Dermis microvascular lymphatic vessel endothelial cell (primary cell): ENCODE measurements around the gene TRIM36. TPM values are rescaled to one million over a fixed set of nuclear protein-coding genes. Genes with fewer than 3 reads are reported as not detected.

ENCODE experiments used
- DNase-seq, 2 donors: peaks; one replicate each; pipeline versions ENCODE4 v3.0.0 to v3.0.0-alpha.2; 2010; ENCODE audit warnings: low read depth in 2 of 2
- total RNA-seq: library from RNA; depleted of rRNA; stranded (reverse); fragments of >200 nt; gene quantifications from 2 replicates; pipeline ENCODE4 v1.2.1, GENCODE V29; 2014

The TRIM36 gene, protein sequence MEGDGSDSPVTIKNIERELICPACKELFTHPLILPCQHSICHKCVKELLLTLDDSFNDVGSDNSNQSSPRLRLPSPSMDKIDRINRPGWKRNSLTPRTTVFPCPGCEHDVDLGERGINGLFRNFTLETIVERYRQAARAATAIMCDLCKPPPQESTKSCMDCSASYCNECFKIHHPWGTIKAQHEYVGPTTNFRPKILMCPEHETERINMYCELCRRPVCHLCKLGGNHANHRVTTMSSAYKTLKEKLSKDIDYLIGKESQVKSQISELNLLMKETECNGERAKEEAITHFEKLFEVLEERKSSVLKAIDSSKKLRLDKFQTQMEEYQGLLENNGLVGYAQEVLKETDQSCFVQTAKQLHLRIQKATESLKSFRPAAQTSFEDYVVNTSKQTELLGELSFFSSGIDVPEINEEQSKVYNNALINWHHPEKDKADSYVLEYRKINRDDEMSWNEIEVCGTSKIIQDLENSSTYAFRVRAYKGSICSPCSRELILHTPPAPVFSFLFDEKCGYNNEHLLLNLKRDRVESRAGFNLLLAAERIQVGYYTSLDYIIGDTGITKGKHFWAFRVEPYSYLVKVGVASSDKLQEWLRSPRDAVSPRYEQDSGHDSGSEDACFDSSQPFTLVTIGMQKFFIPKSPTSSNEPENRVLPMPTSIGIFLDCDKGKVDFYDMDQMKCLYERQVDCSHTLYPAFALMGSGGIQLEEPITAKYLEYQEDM
- total RNA-seq: 0.25 and 0.26 TPM in 2 replicates

DNA sequence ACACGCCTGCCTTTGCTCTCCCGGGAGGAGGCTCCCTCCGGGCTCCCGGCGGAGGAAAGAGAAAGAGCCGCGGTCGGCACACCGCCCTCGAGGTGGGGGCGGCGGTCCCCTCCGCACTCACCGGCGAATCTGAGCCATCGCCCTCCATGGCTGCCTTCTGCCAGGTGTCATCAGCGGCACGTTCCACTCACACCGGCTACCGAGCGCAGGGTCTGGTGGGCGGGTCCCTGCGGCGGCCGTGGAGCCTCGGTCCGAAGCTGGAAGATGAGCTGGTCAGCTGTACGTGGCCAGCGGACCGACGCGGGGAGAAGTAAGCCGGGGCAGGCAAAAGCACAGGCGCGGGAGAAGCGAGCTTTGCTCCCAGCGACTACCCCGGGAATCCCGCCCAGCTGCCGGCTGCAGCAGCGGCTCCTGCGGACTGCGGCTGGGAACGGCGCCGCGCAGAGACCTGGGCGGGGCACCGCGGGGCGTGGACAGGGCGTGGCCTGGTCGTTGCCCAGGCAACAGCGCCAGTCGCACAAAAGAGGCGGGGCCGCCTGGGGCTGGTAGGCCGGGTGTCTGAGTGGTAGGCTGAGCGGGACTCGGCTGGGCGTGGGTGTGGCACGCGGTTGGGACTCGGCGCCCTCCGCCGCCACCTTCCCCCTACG is at the start of gene TRIM36:
Gene TRIM36 (minus strand): TSS at position 422 of the 647 bp plus-strand sequence. CDS start 274 bp downstream, at position 148.
- DNase-seq: peak; percentile 72 to 91

DNA sequence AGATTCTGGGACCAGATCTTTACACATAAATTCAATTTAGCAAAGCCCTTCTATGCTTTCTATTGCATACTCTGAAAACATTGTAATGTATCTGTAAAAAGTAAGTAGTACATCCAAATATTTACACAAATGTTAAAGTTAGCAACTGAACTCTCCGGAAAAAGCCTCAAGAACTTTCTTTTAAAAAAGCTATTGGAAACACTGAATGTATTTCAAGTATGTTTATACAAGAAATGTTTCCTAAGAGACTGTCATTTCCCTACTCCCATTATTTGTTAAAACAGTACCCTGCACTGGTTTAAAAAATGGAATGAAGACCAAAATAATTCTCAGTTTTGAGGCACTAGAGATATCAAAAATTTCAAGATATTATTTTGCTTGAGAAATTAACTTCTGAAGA is 44.8 kb upstream of the TRIM36 start:
- no peak for DNase-seq

DNA sequence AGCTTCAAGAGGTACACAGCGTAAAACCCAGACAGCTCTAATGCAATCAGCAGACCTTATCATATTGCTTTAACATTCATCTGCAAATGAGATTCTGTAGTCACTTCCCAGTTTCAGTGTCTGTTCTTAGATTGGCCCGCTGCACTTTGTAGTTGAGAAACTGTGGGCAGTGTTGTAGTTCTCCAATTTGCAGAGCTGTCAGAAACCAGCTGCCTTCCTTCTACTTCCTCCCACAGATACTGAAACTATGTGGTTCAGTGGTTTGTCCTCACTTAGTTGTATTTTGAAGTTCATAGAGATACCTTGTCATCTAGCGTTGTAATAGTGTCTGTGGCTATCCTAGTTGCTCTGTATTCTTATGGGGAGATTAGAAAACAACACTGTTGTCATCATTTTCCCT is 39.6 kb upstream of the TRIM36 start:
- no peak for DNase-seq

DNA sequence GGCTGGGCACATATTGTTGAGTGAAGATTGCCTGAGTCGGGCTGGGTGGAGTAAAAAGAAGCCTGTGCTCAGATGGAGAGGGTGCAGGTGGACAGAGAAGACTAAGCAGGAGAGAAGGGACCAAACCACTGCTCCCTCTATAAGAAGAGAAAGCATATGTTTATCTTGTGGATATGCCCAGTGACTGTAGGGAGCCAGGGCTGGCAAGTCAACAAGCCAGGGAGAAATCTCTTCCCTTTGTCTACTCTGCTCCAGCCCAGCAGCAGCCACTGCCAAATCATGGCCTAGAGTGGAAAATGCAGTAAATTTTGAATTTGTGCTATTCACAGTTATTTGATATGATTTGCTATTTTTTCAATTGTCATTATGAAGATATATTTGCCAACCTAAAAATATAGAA is 33.2 kb upstream of the TRIM36 start:
- DNase-seq: no peak

DNA sequence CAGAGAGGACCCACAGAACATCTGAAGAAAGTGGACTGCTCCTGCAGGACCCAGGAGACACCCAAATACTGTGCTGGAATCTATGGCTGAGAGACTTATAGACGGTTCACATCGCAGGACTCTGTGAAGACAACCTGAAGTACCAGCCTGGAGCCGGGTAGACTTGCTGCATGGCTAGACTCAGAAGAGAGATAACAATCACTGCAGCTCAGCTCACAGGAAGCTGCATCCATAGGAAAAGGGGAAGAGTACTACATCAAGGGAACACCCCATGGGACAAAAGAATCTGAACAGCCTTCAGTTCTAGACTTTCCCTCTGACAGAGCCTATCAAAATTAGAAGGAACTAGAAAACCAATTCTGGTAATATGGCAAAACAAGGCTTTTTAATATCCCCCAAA is 26.5 kb upstream of the TRIM36 start:
- DNase-seq: no peak

DNA sequence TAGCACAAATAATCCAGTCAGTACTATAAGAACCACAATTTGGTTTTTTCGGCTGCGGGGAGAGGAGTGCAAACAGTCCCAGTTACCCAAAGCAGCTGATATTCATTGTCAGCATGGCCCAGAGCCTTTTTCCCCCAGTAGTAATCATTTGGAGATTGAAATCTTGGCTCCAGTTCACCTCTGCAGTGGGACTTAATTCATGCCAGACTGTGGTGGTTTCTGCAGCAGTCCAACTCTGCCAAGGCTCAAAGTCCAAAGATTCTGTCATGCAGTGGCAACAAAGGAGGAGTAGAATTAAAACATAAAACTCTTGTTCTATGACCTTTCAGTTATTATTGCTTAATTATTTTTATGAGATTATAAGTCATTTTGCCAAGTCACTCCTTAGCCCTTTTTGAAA is 25.0 kb upstream of the TRIM36 start:
- no peak for DNase-seq

DNA sequence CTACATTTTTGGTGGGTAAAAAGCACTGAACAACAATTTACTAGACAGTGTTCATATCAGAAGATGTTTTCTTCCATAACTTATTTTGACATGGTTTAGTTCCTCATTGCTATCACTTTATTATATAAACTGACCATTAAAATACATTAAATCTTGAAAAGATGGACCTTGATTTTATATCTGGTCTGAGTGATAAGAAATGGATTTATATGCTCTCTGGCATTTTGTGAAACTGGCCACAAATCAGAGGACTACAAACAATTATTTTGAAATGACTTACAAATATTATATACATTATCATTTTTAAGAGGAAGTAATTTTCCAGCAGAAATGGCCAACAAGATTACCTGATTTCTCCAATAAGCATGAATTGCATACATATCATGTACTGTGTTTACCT is 23.6 kb upstream of the TRIM36 start:
- DNase-seq: no peak

DNA sequence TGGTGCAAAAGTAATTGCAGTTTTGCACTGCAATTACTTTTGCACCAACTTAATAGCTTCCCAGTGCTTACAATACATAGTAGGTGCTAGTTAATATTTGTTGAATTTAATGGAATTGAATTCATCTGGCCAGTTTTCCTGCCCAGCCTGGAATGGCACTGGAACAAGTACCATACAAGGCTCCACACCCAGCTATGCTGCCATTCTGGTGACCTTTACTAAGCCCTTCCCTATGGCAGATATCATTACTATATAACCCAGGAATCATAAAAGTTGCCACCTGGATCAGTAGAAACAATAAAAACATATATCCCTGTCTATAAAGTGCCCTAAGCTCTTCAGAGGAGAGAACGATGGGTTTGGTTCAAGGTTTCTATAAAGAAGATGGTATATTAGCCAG is 22.4 kb upstream of the TRIM36 start:
- no peak for DNase-seq

DNA sequence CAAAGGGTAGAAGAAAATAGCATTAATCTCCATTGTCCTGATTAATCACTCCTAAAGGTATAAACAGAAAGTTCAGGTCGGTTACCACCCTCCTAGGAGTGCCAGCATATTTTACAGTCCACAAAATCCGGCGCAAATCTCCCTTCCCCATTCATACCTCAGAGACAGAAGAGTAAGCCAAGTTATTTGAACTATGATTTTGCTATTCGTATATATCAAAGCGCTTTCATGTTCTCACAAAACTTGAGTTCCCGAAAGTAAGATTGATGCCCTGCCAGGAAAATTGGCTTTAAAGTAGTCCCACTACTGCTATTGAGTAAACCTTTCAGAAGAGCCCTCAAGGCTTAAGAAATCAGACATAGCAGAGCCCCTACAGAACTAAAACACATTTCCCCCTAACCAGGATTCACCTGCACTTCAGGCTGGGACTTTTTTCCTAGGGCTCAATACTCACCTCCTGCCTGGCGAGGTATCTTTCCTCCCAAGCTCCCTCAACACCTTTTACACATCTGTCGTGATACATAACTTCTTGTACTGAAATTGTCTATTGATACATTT is 21.8 kb upstream of the TRIM36 start:
- no peak for DNase-seq

DNA sequence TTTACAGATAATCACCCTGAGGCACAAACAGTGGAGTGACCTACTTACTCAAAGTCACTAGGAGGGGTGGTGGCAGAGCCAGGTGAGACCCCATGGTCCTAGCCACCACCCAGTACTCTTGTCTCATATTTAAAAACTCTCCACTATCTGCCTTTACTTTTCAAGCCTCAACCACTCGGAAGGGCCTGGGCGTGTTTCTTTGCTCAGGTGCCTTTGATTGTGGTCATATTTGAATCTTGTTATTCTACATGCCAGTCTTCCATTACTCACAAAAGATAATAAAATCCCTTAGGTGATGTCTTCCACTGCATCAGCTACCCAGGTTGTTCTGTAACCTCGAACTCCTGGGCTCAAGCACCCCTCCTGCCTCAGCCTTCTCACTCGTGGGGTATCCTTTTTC is 20.7 kb upstream of the TRIM36 start:
- DNase-seq: no peak

DNA sequence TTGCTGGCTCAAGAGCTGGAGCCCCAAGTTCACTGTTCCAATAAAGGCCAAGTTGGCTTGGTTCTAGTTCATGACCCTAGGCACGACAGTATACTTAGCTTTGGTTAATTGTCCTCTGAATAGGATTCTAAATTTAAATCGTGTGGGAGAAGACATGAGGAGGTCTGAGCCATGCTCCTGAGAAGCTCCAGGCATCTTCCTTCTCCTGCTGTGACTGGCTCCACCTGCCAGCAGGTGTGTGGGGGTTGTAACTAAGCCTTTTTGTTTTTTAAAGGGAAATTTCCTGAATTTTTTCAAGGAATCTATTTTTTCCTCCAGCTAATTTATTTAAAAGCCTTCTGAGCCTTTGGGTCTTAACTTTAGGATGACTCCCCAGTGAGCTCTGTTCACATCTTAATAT is 20.2 kb upstream of the TRIM36 start:
- DNase-seq: no peak

DNA sequence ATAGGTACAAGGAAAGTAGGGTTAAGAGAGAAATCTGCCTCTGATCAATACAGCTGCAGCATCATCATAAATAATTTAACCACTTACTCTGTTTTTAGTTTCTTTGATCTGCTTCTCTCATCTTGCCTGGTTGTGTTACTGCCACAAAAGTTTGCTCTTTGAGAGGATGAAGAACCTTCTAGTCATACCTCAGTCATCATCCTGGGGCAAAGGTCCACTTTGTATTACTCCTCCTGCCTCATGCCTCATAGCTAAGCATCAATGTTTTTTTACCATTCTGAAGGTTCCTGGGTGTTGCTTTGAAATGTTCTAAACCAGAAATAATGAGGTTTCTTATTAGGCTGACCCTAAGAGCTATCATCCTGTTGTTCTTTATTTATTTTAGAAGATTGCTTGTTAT is 17.1 kb upstream of the TRIM36 start:
- no peak for DNase-seq

DNA sequence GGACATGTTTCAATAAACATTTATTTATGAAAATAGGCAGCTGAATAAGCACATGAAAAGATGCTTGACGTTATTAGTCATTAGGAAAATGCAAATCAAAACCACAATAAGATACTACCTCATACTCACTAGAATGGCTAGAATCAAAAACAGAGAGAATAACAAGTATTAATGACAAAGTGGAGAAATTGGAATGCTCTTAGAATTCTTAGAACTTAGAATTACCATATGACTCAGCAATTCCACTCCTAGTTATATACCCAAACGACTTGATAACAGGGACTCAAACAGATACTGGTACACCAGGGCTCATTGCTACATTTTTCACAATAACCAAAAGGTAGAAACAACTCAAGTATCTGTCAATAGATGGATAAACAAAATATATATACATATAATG is 15.1 kb upstream of the TRIM36 start:
- DNase-seq: no peak

DNA sequence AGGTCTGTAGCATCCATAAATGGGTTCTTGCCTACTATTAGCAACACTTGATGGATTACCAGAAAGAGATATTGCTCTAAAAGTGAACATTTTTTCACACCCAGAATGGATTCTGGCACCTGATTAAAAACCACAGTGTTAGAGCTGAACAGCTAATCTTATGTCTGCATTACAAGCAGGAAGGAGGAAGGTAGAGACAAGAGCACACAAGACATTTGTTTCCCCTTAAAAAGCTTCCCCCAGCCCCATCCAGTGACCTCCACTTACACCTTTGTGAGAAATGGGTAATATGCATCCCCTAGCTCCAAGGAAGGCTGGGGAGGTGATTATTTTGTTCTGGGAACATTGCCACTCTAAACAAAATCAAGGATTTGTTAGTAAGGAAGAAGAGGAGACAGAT is 12.0 kb upstream of the TRIM36 start:
- DNase-seq: no peak

DNA sequence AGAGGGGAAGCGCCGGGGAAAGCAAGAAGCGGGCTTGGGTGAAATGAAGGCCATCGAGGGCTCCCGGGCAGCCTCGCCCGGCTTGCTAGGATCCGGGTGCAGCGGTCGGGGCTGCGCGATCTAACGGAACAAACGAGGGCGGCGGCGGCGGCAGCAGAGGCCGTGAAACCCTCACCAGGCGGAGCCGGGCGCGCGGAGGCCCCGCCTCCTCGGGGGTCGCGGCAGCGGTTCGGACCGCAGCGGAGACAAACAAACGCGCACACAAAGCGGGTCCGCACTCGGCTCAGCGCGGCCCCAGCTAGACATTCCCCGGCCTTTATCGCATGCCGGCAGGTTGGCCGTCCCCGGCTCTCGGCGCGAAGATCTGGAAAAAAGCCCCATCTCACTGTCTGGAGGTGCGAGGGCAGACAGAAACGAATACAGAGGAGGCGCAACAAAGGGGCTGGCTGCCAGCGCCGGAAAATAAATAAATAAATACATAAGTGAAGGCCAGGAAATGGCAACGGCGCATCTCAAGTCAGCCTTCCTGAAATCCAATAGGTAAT is 10.5 kb upstream of the TRIM36 start:
- peak in 1 of 2 donors; percentile 23 for DNase-seq

DNA sequence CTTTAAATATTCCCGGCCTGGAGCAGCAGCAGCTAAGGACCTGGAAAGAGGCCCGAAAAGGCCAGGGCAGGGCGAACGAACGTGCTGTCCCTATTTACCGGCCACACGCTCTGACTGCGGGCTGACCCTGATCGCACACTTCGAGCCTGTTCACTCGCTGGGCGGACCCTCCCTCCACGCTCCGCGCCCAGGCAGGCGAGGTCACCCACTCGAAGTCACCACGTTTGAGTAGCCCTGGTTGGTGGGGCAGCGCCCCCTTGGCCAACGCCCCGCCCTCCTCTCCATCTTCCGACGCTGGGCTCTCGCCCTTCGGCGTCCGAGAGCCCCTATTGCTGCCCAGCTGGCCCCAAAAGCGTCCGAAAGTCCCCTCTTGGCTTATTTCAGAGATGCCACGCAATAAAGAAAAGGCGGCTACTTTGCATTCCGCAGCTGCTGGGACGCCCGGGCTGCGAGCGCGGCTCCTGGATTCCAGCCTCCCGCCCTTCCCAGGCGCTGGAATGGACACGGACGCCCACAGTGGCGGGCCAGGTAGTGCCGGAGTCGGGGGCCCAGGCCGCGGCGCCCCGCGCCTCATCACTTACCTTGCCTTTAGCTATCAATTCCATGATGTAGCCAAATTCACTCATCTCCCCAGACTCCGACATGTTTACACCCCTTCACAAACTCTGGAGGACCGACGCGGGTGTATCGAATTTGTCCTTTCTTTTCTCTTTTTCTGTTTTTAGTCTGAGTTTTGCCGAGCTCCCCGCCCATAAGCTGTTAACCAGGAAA is 9.9 kb upstream of the TRIM36 start:
- no peak for DNase-seq

DNA sequence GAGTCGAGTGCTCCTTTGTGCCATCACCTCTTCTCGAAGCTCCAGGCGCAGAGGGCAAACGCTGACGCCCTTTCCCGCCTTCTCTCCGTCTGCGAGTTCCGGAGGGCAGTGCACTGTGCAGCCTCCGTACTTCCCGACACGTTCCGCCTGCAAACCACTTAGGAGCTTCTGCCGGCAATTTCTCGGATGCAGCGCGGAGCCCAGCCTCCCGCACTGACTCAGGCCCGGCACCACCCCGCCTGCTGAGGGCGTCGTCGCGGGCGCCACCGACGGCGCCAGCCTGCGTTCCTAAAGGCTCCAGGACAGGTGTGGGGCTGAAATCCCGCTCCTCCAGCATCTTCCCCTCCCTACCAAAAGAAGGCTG is 9.3 kb upstream of the TRIM36 start:
- DNase-seq: no peak

DNA sequence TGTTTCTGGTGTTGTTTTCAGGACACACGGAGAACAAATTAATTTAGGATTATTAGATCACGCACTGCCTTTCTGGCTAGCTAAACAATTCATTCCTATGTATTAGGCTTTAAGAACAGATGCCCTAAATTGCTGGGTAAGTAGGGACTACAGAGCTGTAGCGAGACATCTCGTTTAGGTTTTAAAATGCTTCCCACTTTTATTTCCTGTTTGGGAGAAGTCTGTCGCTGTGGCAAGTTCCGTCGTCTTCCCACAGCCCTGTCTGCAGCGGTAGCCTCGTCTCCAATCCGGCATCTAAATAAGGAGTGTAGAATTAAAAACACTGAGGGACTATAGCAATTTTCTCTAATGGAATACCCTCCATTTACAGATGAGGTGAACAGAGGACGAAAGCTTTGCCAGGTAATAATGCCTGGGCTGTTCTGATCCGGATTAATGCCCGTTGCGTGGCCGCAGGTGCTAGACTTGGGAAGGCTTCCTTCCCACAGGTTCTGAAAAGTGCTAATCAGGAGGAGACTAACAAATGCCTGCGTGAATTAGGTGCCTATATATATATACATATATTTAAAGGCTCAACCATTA is 1.3 kb upstream of the TRIM36 start:
- no peak for DNase-seq

DNA sequence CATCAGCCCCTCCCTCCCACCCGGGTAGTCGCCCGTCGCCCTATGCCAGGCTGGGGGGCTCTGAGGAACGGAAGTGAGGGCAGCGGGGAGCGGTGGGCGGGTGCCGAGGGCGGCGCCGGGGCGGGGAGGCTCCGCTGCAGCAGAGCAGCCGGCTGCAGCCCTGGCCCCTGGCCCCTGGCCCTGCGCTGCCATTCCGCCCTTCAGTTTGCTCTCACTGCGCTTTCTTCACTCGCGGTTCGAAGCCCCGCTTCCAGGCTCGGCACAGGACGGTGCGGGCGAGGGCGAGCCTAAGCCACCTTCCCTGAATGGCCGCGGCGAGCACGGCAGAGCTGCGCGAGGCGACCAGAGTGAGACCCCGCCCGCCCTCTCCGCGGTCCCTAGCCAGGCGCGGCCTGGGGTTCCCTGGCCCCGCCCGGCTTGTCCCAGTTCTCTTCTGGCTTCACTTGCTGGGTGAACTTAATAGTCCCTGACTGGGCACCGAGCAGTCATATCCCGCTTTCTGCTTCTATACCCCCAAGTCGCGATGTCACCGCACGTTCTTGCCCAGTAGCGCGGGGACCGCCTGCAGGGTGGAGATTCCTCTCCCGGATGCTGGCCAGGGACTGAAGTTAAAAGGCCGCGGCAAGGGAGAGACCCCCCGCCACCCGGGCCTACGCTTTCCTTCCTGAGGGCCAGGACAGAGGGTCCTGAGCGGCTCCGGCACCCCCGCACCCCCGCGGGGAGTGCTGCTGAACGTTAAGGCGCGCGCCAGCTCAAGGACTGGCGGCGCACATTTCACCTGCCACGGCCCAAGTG is 623 bp upstream of the TRIM36 start:
- peak; percentile 1 to 49 for DNase-seq
